Liver (tissue), 9 donors: Measurements from ENCODE around the gene PLXND1. TPM values are rescaled to one million over a fixed set of nuclear protein-coding genes. Genes with fewer than 3 reads are reported as not detected.

Source experiments
- DNase-seq: peaks from one replicate; pipeline ENCODE4 v3.0.0-alpha.2; 2017; ENCODE audit warnings: low spot score
- H3K27ac ChIP-seq, 2 donors: one replicate each; pipeline ENCODE4 v1.7.0; 2013; ENCODE audit warnings: inconsistent platforms in 2 of 2, low read length in 2 of 2, control low read depth in 1 of 2, low read depth in 1 of 2, mild to moderate bottlenecking in 1 of 2
- H3K27me3 ChIP-seq, 4 donors: one replicate each; pipeline versions ENCODE4 v1.6.1 to v1.7.0; 2013; ENCODE audit warnings: low read length in 3 of 4, inconsistent platforms in 1 of 4, mild to moderate bottlenecking in 1 of 4, moderate library complexity in 1 of 4; ENCODE audit not compliant: control insufficient read depth in 4 of 4, insufficient read depth in 4 of 4
- H3K36me3 ChIP-seq, 4 donors: one replicate each; pipeline versions ENCODE4 v1.6.1 to v1.7.0; 2013; ENCODE audit warnings: low read length in 3 of 4, mild to moderate bottlenecking in 3 of 4, low read depth in 1 of 4, moderate library complexity in 1 of 4; ENCODE audit not compliant: control insufficient read depth in 4 of 4, insufficient read depth in 3 of 4
- H3K4me1 ChIP-seq, 4 donors: one replicate each; pipeline versions ENCODE4 v1.6.1 to v1.7.0; 2013; ENCODE audit warnings: low read length in 3 of 4, mild to moderate bottlenecking in 3 of 4, moderate library complexity in 1 of 4; ENCODE audit not compliant: control insufficient read depth in 4 of 4, insufficient read depth in 4 of 4
- H3K4me3 ChIP-seq, 3 donors: one replicate each; pipeline versions ENCODE4 v1.6.1 to v1.7.0; 2013; ENCODE audit warnings: low read length in 3 of 3, control low read depth in 1 of 3, low read depth in 1 of 3, mild to moderate bottlenecking in 1 of 3
- H3K9ac ChIP-seq, 2 donors: one replicate each; pipeline ENCODE4 v1.7.0; 2013; ENCODE audit warnings: low read length in 2 of 2, mild to moderate bottlenecking in 2 of 2, moderate library complexity in 2 of 2, control low read depth in 1 of 2, low read depth in 1 of 2
- H3K9me3 ChIP-seq, 4 donors: one replicate each; pipeline versions ENCODE4 v1.6.1 to v1.7.0; 2013; ENCODE audit warnings: low read length in 3 of 4; ENCODE audit not compliant: control insufficient read depth in 4 of 4
- ATF3 ChIP-seq: IDR thresholded peaks from 2 replicates; pipeline ENCODE4 v1.6.1; 2016; ENCODE audit warnings: antibody characterized with exemption
- CTCF ChIP-seq: fragments of 150-350 bp; IDR thresholded peaks from 2 replicates; pipeline ENCODE4 v1.5.1; 2017; ENCODE audit warnings: improper control_type of control experiment, low read depth, low read length; ENCODE audit not compliant: missing input control
- EGR1 ChIP-seq, 2 donors: IDR thresholded peaks; 2 replicates each; pipeline ENCODE4 v1.6.1; 2016 to 2018; ENCODE audit warnings: antibody characterized with exemption in 2 of 2, low read depth in 2 of 2
- FOXA1 ChIP-seq: IDR thresholded peaks from 2 replicates; pipeline ENCODE4 v1.6.1; 2016; ENCODE audit warnings: antibody characterized with exemption
- FOXA2 ChIP-seq: IDR thresholded peaks from 2 replicates; pipeline ENCODE4 v1.6.1; 2016; ENCODE audit warnings: antibody characterized with exemption
- GABPA ChIP-seq, 2 donors: IDR thresholded peaks in 1 of 2; conservative IDR thresholded peaks in 1 of 2; 2 replicates each; pipeline ENCODE4 v1.6.1; 2016; ENCODE audit warnings: antibody characterized with exemption in 2 of 2, mild to moderate bottlenecking in 1 of 2, moderate library complexity in 1 of 2
- HNF4A ChIP-seq, 2 donors: conservative IDR thresholded peaks; 2 replicates each; pipeline ENCODE4 v1.6.1; 2016; ENCODE audit warnings: antibody characterized with exemption in 2 of 2, mild to moderate bottlenecking in 2 of 2
- HNF4G ChIP-seq: IDR thresholded peaks from 2 replicates; pipeline ENCODE4 v1.6.1; 2016; ENCODE audit warnings: antibody characterized with exemption
- JUND ChIP-seq, 2 donors: IDR thresholded peaks; 2 replicates each; pipeline ENCODE4 v1.6.1; 2016; ENCODE audit warnings: antibody characterized with exemption in 2 of 2
- MAX ChIP-seq: IDR thresholded peaks from 2 replicates; pipeline ENCODE4 v1.6.1; 2016; ENCODE audit warnings: antibody characterized with exemption
- NR2F2 ChIP-seq: IDR thresholded peaks from 2 replicates; pipeline ENCODE4 v1.6.1; 2016; ENCODE audit warnings: antibody characterized with exemption
- RAD21 ChIP-seq, 2 donors: IDR thresholded peaks; 2 replicates each; pipeline ENCODE4 v1.6.1; 2016; ENCODE audit warnings: antibody characterized with exemption in 2 of 2, mild to moderate bottlenecking in 2 of 2
- REST ChIP-seq: IDR thresholded peaks from 2 replicates; pipeline ENCODE4 v1.6.1; 2016; ENCODE audit warnings: antibody characterized with exemption, mild to moderate bottlenecking
- RXRA ChIP-seq, 2 donors: IDR thresholded peaks; 2 replicates each; pipeline ENCODE4 v1.6.1; 2017 to 2018; ENCODE audit warnings: antibody characterized with exemption in 2 of 2, mild to moderate bottlenecking in 1 of 2
- SP1 ChIP-seq: IDR thresholded peaks from 2 replicates; pipeline ENCODE4 v1.6.1; 2018; ENCODE audit warnings: antibody characterized with exemption, mild to moderate bottlenecking
- TAF1 ChIP-seq: conservative IDR thresholded peaks from 2 replicates; pipeline ENCODE4 v1.6.1; 2016; ENCODE audit warnings: antibody characterized with exemption, mild to moderate bottlenecking
- YY1 ChIP-seq: IDR thresholded peaks from 2 replicates; pipeline ENCODE4 v1.6.1; 2016; ENCODE audit warnings: antibody characterized with exemption, mild to moderate bottlenecking
- ZBTB33 ChIP-seq: IDR thresholded peaks from 2 replicates; pipeline ENCODE4 v1.6.1; 2016; ENCODE audit warnings: antibody characterized with exemption
- WGBS: extraction: QIAGEN DNeasy Blood & Tissue Kit; methylation state at CpG from one replicate; pipeline ENCODE4 v1.1.7; 2013; 5-methylcytosine and 5-hydroxymethylcytosine counted together
- polyA plus RNA-seq, 2 donors: library from polyadenylated mRNA; stranded (reverse) in 1 of 2; unstranded in 1 of 2; fragments of 200-250 nt in 1 of 2; fragments of >200 nt in 1 of 2; fragmentation: Nextera tagmentation in 1 of 2; extraction: Ambion mirVana in 1 of 2; gene quantifications; one replicate each; pipeline versions ENCODE4 v1.2.1 to v1.2.3, GENCODE V29; 2013 to 2015
- total RNA-seq, 2 donors: library from RNA; depleted of rRNA; stranded (reverse); fragments of >200 nt; gene quantifications; one replicate each; pipeline ENCODE4 v1.2.3, GENCODE V29; 2014
- donor health status: healthy.
- donor health status: healthy.
- donor health status: healthy.
- donor health status: healthy.
- donor health status: healthy.

Gene PLXND1
- total and polyA plus RNA-seq, 4 donors, result 10.4 to 50.2 (median 32.8) TPM

- H3K9ac ChIP-seq, result no peak overlapping the region
- H3K4me3 ChIP-seq, result no peak overlapping the region
- DNase-seq, result no peak
- no peaks in the 10 kb centered on the region for H3K4me1 ChIP-seq
- no peaks in the 10 kb centered on the region for H3K27me3 ChIP-seq
- no peak for TF ChIP-seq ZBTB33
- no peak for TF ChIP-seq RAD21 (IDR thresholded peaks at IDR 0.05)
- no peak for TF ChIP-seq MAX
- no peak for TF ChIP-seq HNF4G
- no peak for TF ChIP-seq HNF4A (conservative IDR thresholded peaks at IDR 0.05)
- TF ChIP-seq YY1, result no peak
- TF ChIP-seq RXRA (IDR thresholded peaks at IDR 0.05), result no peak
- TF ChIP-seq GABPA (IDR thresholded peaks at IDR 0.05 in 1 of 2, conservative IDR thresholded peaks at IDR 0.05 in 1 of 2), result no peak
- TF ChIP-seq REST, result no peak
- no peak for TF ChIP-seq EGR1 (IDR thresholded peaks at IDR 0.05; ENCODE audit: low read depth in 2 of 2)
- no peak for TF ChIP-seq FOXA2
- TF ChIP-seq NR2F2, result no peak
- no peak for TF ChIP-seq FOXA1
- no peak for TF ChIP-seq SP1
- TF ChIP-seq TAF1, result no peak
- no peak for TF ChIP-seq JUND (IDR thresholded peaks at IDR 0.05)
- no peak for TF ChIP-seq ATF3
- TF ChIP-seq CTCF, result no peak
- WGBS, result 95% methylated on average over 21 of the region's 21 CpGs
- no peak overlapping the region for H3K27ac ChIP-seq
- H3K36me3 ChIP-seq, result peaks cover 0 to 3% (median under 1%) of the 10 kb centered on the region in 4 donors
- no peaks in the 10 kb centered on the region for H3K9me3 ChIP-seq
These were observed 41.4 kb downstream of the PLXND1 start for GRCh38 chr3:129564981-129565644.
